LNCAP (cell line): ENCODE measurements around the gene FGFBP2.

Experiments used
- TF ChIP-seq, protein P1 (sequence below): fragments of 450-650 bp; IDR thresholded peaks from 2 replicates; pipeline ENCODE4 v1.5.1; 2017; ENCODE audit warnings: mild to moderate bottlenecking

The FGFBP2 gene

DNA sequence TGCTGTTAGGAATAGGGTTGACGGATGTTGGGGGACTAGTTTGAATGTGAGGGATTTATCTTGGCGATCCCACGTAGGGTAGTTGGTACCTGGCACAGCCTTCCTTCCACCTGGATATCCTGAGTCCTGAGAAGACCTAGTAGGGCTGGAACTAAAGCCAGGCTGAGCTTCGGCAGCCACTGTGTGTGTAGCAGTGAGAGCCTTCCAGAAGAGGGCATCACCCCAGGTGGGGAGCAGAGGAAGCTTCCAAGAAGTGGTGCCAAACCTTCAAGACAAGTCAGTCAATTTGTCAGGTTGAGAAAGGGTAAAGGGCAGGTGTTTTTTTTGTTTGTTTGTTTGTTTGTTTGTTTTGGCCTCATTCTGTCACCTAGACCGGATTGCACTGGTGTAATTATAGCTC lies 1.2 kb upstream of the FGFBP2 start:
- TF ChIP-seq, protein P1, sequence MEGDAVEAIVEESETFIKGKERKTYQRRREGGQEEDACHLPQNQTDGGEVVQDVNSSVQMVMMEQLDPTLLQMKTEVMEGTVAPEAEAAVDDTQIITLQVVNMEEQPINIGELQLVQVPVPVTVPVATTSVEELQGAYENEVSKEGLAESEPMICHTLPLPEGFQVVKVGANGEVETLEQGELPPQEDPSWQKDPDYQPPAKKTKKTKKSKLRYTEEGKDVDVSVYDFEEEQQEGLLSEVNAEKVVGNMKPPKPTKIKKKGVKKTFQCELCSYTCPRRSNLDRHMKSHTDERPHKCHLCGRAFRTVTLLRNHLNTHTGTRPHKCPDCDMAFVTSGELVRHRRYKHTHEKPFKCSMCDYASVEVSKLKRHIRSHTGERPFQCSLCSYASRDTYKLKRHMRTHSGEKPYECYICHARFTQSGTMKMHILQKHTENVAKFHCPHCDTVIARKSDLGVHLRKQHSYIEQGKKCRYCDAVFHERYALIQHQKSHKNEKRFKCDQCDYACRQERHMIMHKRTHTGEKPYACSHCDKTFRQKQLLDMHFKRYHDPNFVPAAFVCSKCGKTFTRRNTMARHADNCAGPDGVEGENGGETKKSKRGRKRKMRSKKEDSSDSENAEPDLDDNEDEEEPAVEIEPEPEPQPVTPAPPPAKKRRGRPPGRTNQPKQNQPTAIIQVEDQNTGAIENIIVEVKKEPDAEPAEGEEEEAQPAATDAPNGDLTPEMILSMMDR, result no peak

DNA sequence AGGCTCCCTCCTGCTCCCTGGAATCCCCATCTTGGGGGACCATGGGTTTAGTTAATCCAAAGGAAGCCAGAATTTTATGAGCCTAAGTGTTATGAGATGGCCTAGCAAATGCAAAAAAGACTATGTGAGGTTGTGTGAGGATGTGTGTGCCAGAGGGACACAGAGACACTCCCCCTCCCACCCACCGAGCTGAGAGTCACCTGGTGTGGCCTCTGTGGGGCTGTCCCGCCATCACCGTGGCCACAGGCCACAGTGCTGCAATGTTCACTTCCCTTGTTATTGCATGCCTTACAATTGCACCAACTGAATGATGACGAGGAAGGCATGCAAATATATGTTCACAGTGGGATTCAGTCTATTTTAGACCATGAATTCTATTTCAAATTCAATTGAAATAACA lies 601 bp upstream of the FGFBP2 start:
- TF ChIP-seq, protein P1, result no peak

DNA sequence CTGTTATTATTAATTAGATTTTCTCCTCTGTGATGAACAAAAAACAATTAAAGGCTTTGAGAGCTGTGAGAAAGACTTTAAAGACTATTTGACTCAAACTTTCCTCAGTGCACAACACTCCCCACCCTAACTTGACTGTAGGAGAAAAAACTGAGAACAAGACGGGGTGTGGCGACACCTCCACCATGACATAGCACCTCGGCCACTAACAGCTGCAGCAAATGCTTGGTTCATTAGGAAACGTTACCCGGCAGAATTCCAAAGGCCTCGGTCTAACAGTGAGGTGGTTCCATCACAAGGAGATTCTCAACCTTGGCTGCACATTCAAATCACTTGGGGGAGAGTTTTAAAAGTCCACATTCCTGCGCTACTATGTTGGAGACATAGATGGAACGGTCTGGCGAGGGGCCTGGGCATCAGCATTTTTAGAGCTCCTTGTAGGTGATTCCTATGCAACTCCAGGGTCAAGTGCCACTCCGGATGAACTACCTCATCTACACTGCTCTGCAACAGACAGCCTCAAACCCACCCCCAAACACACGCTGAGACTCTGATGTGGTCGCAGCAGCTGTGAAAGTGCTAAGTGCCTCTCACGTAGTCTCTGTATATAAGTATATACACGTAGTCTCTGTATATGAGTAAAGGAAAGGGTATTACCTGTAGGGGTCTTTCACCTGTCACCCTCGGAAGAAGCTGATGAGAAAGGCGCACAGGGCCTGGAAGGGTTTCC lies 1.0 kb downstream of the FGFBP2 start:
- TF ChIP-seq, protein P1, result no peak

DNA sequence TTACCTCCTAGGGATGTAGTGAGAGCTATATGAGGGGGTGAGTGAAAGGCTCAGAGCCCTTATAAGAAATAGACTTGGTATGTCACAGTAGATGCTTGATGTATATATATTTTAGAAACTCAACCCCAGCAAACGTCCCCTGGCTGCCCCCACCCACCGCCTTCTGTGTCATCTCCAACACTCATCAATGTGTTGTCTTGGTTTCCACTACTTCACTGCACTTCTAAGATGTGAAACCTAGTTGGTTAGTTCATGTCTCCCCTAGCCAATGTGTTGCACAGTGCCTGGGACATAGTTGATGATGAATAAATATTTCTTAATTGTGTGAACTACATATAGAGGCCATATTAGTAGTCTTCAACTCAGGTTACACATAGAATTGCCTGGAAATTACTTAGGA lies 4.4 kb downstream of the FGFBP2 start:
- TF ChIP-seq, protein P1, result no peak

DNA sequence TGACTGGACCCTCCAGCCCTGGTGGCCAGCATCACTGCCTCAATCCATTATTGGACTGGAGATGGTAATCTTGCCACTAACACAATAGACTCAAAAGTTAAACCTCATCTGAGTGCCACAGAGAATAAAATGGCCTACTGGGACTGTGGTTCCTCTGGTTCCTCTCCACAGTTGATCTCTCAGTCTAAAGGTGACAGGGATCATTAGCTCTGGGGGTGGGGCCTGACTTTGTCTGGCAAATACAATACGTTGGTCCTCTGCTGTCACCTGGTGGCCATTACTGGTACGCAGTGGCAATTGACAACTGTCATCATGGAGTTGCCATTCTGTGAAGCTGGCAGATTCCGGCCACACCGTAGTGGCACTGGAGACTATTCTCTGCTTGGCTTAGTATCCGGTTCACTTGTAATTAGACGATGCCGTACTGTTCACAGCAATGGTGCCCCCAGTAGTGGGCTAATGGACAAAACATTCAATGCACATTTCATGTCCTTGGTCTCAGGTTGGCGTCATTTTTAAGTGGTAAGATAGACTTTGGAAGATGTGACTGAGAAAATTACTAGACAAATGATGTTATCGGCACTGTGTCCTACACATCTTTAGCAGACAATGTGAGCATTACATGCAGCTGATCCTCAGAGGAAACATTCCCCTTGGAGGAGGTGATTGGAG lies 6.7 kb downstream of the FGFBP2 start:
- TF ChIP-seq, protein P1, result peak; percentile 93

DNA sequence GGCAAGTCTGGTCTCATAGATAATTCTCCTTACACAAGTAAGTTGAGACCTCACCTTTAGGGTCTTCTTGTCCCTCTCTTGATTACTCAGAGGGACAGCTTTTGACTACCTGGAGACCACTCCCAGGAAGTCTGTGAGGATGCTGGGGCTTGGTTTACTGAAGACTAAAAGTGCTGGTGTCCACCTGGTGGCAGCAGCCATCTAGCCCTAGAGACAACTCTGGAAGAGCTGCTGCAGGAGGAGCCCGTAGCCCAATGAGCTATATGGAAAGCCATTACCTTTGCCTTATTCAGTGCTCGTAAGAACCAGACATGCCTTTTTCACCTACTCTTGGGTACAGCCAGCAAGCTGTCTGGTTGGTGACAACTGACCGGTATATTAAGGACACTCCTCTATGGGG lies 7.3 kb downstream of the FGFBP2 start:
- TF ChIP-seq, protein P1, result no peak

DNA sequence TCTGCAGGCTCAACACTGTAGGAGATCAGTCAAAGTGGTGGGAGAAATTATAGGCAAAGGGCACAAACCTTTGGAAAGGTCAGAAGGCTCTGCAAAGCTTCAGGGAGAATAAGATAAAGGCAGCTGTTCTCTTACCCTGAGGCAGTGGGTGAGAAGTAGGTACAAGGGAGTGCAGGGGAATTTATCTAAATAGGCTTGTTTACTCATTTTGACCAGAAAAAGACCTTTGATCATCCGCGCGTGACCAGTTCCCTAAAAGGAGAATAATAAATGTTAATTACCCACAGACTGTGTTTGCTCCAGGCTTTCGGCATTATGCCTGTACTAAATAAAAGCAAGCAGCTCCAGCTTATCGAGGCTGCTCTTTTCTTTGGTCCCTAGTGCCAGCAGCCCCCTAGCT lies 9.3 kb downstream of the FGFBP2 start:
- TF ChIP-seq, protein P1, result no peak
